Measurements from ENCODE around the gene NRXN3. TPM values are rescaled to one million over a fixed set of nuclear protein-coding genes. Genes with fewer than 3 reads are reported as not detected.

Gene NRXN3
- total and polyA plus RNA-seq, 4 donors: 0.07 to 1.2 (median 0.23) TPM

- peaks cover 0 to 4% (median 0%) of the 10 kb centered on the region in 4 donors for H3K27me3 ChIP-seq (ENCODE audit: control insufficient read depth in 4 of 4, insufficient read depth in 4 of 4, low read length in 3 of 4)
- no peak for TF ChIP-seq MAX (IDR thresholded peaks at IDR 0.05)
- TF ChIP-seq EGR1 (IDR thresholded peaks at IDR 0.05; ENCODE audit: low read depth in 2 of 2): no peak
- no peak for TF ChIP-seq RXRA (IDR thresholded peaks at IDR 0.05)
- TF ChIP-seq SP1 (IDR thresholded peaks at IDR 0.05): no peak
- TF ChIP-seq TAF1 (conservative IDR thresholded peaks at IDR 0.05): no peak
- TF ChIP-seq REST (IDR thresholded peaks at IDR 0.05): no peak
- TF ChIP-seq FOXA2 (IDR thresholded peaks at IDR 0.05): no peak
- TF ChIP-seq RAD21 (IDR thresholded peaks at IDR 0.05): no peak
- TF ChIP-seq YY1 (IDR thresholded peaks at IDR 0.05): no peak
- TF ChIP-seq FOXA1 (IDR thresholded peaks at IDR 0.05): no peak
- TF ChIP-seq HNF4G (IDR thresholded peaks at IDR 0.05): no peak
- no peak for TF ChIP-seq CTCF (IDR thresholded peaks at IDR 0.05; ENCODE audit: low read depth, low read length, missing input control)
- TF ChIP-seq JUND (IDR thresholded peaks at IDR 0.05): no peak
- TF ChIP-seq ATF3 (IDR thresholded peaks at IDR 0.05): no peak
- H3K27ac ChIP-seq (ENCODE audit: low read depth in 1 of 2, low read length in 2 of 2): no peak overlapping the region
- 68% methylated on average over 2 of the region's 2 CpGs for WGBS
- H3K4me3 ChIP-seq (ENCODE audit: low read depth in 1 of 3, low read length in 3 of 3): no peak overlapping the region
- H3K9me3 ChIP-seq (ENCODE audit: control insufficient read depth in 4 of 4, low read length in 3 of 4): no peaks in the 10 kb centered on the region
- DNase-seq (ENCODE audit: low spot score): no peak
- H3K36me3 ChIP-seq (ENCODE audit: control insufficient read depth in 4 of 4, insufficient read depth in 3 of 4, low read depth in 1 of 4, low read length in 3 of 4): no peaks in the 10 kb centered on the region
- H3K9ac ChIP-seq (ENCODE audit: low read depth in 1 of 2, low read length in 2 of 2): no peak overlapping the region
- H3K4me1 ChIP-seq (ENCODE audit: control insufficient read depth in 4 of 4, insufficient read depth in 4 of 4, low read length in 3 of 4): no peaks in the 10 kb centered on the region
These were observed 679.8 kb downstream of the NRXN3 start for GRCh38 chr14:78849952-78850351.

GRCh38 chr14:78851189-78851588, 681.0 kb downstream of the NRXN3 start:
- TF ChIP-seq HNF4G (IDR thresholded peaks at IDR 0.05) (no peak), NR2F2 (IDR thresholded peaks at IDR 0.05) (no peak), RAD21 (IDR thresholded peaks at IDR 0.05) (no peak), ZBTB33 (IDR thresholded peaks at IDR 0.05) (no peak), EGR1 (IDR thresholded peaks at IDR 0.05; ENCODE audit: low read depth in 2 of 2) (no peak), YY1 (IDR thresholded peaks at IDR 0.05) (no peak), GABPA (IDR thresholded peaks at IDR 0.05 in 1 of 2, conservative IDR thresholded peaks at IDR 0.05 in 1 of 2) (no peak), RXRA (IDR thresholded peaks at IDR 0.05) (no peak), SP1 (IDR thresholded peaks at IDR 0.05) (no peak), TAF1 (conservative IDR thresholded peaks at IDR 0.05) (no peak), HNF4A (conservative IDR thresholded peaks at IDR 0.05) (no peak), FOXA2 (IDR thresholded peaks at IDR 0.05) (no peak), JUND (IDR thresholded peaks at IDR 0.05) (no peak), FOXA1 (IDR thresholded peaks at IDR 0.05) (no peak), MAX (IDR thresholded peaks at IDR 0.05) (no peak), CTCF (IDR thresholded peaks at IDR 0.05; ENCODE audit: low read depth, low read length, missing input control) (no peak)
- Histone ChIP-seq H3K27ac (ENCODE audit: low read depth in 1 of 2, low read length in 2 of 2) (no peak overlapping the region), H3K9ac (ENCODE audit: low read depth in 1 of 2, low read length in 2 of 2) (no peak overlapping the region), H3K4me1 (ENCODE audit: control insufficient read depth in 4 of 4, insufficient read depth in 4 of 4, low read length in 3 of 4) (no peaks in the 10 kb centered on the region), H3K27me3 (ENCODE audit: control insufficient read depth in 4 of 4, insufficient read depth in 4 of 4, low read length in 3 of 4) (peaks cover 0 to 8% (median 0%) of the 10 kb centered on the region in 4 donors), H3K36me3 (ENCODE audit: control insufficient read depth in 4 of 4, insufficient read depth in 3 of 4, low read depth in 1 of 4, low read length in 3 of 4) (no peaks in the 10 kb centered on the region), H3K9me3 (ENCODE audit: control insufficient read depth in 4 of 4, low read length in 3 of 4) (no peaks in the 10 kb centered on the region), H3K4me3 (ENCODE audit: low read depth in 1 of 3, low read length in 3 of 3) (no peak overlapping the region)
- DNase-seq (ENCODE audit: low spot score): no peak
- WGBS: 58% methylated on average over 3 of the region's 3 CpGs
